ENCODE results near the gene HRH4.

The HRH4 gene

GRCh38 chr18:24426398-24427294, 33.8 kb upstream of the HRH4 start, which contains the start of gene IMPACT:
TSS of gene IMPACT (plus strand) at chr18:24426670. CDS start at chr18:24426757, 87 bp downstream.
- DNase-seq (ENCODE audit: low spot score): peak; percentile 83
- no peak for TF ChIP-seq CTCF (IDR thresholded peaks at IDR 0.05; ENCODE audit: extremely low read depth, missing control alignments)

- no peak for DNase-seq (ENCODE audit: low spot score)
- TF ChIP-seq CTCF (IDR thresholded peaks at IDR 0.05; ENCODE audit: extremely low read depth, missing control alignments): no peak
These were observed 33.0 kb upstream of the HRH4 start for GRCh38 chr18:24427484-24427883.

GRCh38 chr18:24428709-24429108, 31.7 kb upstream of the HRH4 start:
- DNase-seq (ENCODE audit: low spot score): no peak
- TF ChIP-seq CTCF (IDR thresholded peaks at IDR 0.05; ENCODE audit: extremely low read depth, missing control alignments): no peak

GRCh38 chr18:24429188-24429587, 31.2 kb upstream of the HRH4 start:
- DNase-seq (ENCODE audit: low spot score): no peak
- TF ChIP-seq CTCF (IDR thresholded peaks at IDR 0.05; ENCODE audit: extremely low read depth, missing control alignments): no peak

- DNase-seq (ENCODE audit: low spot score): no peak
- no peak for TF ChIP-seq CTCF (IDR thresholded peaks at IDR 0.05; ENCODE audit: extremely low read depth, missing control alignments)
These were observed 27.8 kb upstream of the HRH4 start for GRCh38 chr18:24432618-24433017.

GRCh38 chr18:24436939-24437338, 23.5 kb upstream of the HRH4 start:
- no peak for TF ChIP-seq CTCF (IDR thresholded peaks at IDR 0.05; ENCODE audit: extremely low read depth, missing control alignments)
- no peak for DNase-seq (ENCODE audit: low spot score)

- TF ChIP-seq CTCF (IDR thresholded peaks at IDR 0.05; ENCODE audit: extremely low read depth, missing control alignments): no peak
- no peak for DNase-seq (ENCODE audit: low spot score)
These were observed 16.6 kb upstream of the HRH4 start for GRCh38 chr18:24443870-24444269.

Data from GM20000 (cell line).